GM18907 (cell line): ENCODE measurements around the gene ZNF511.
"Not testable (repeated sequence)": the region's sequence is repeated elsewhere in the genome, so short reads cannot be mapped to it uniquely, and the experiment has no call there.

Source experiments
- ATAC-seq: cut with Tn5 transposase; IDR thresholded peaks from one replicate; pipeline ENCODE4 v1.9.1; 2021; ENCODE audit warnings: mild to moderate bottlenecking, moderate library complexity; ENCODE audit not compliant: unreplicated experiment

Gene ZNF511

GRCh38 chr10:133313192-133313591 is 4.5 kb downstream of the ZNF511 start:
- no peak for ATAC-seq

GRCh38 chr10:133314911-133315310 is 6.2 kb downstream of the ZNF511 start:
- ATAC-seq, result no peak

DNA sequence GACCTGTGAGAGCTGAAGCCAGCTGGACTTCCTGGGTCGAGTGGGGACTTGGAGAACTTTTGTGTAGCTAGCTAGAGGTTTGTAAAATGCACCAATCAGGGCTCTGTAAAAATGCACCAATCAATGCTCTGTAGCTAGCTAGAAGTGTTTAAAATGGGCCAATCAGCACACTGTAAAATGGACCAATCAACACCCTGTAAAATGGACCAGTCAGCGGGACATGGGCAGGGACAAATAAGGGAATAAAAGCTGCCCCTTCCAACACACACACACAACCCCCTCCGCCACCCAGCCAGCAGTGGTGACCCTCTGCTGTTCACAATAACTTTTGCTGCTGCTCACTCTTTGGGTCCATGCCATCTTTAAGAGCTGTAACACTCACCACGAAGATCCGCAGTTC is 7.1 kb downstream of the ZNF511 start:
- no peak for ATAC-seq

DNA sequence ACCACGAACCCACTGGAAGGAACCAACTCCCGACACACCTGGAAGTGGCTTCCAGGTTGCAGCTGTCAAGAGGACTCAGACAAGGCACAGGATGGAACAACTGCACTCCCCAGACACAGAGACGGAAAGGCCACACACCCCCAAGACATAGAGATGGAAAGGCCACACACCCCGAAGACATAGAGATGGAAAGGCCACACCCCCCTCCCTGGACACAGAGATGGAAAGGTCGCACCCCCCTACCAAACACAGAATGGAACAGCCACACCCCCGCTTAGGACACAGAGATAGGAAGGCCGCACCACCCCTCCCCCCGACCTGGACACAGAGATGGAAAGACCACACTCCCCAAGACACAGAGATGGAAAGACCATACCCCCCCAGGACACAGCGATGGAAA is 7.6 kb downstream of the ZNF511 start:
- ATAC-seq, result no peak

GRCh38 chr10:133316732-133317131 is 8.0 kb downstream of the ZNF511 start:
- ATAC-seq, result no peak

- ATAC-seq, result no peak
Observed at GRCh38 chr10:133318494-133319127, 9.9 kb downstream of the ZNF511 start.

- ATAC-seq, result not testable (repeated sequence)
Observed at GRCh38 chr10:133320852-133321422, 12.2 kb downstream of the ZNF511 start.

- ATAC-seq, result not testable (repeated sequence)
Observed at GRCh38 chr10:133322064-133322709, 13.5 kb downstream of the ZNF511 start.

DNA sequence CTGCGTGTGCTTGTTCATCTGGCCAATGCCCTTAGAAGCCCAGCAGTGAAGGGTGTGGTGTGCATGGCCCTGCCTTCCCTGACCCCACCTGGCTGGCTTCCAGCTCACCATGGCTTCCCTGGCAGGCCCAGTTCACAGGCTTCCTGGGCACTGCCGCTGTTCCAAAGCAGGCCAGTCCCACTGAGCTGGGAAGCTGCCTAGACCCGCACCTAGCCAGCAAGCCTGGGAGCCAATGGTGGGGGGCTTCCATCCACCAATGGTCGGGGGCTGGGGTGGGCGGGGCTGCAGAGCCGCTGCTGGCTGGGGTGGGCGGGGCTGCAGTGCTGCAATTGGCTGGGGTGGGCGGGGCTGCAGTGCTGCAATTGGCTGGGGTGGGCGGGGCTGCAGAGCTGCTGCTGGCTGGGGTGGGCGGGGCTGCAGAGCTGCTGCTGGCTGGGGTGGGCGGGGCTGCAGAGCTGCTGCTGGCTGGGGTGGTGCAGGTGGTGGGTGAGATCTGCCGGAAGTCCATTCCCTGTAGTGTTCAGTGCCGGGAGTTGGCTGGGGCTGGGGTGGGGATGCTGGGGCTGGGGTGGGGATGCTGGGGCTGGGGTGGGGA is 15.6 kb downstream of the ZNF511 start:
- no peak for ATAC-seq

DNA sequence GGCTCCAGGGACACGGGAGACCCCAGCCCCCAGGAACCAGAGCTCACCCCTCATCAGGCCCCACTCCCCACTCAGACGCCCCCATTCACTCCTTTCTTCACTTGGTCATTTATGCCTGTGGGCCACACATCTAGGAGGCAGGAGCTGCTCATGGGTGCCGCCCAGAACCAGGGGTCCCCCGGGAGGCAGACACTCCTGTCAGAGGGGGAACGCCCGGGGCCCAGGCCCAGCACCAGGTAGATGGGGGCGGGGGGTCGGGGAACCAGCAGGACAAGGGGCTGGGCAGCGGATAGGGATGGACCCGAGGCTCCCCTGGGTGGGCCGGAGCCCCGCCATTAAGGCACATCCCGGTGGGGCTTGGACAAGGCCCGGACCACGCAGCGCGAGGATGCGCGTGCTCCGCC is 16.1 kb downstream of the ZNF511 start:
- ATAC-seq, result no peak

GRCh38 chr10:133325440-133326222 is 16.9 kb downstream of the ZNF511 start:
- ATAC-seq, result no peak

DNA sequence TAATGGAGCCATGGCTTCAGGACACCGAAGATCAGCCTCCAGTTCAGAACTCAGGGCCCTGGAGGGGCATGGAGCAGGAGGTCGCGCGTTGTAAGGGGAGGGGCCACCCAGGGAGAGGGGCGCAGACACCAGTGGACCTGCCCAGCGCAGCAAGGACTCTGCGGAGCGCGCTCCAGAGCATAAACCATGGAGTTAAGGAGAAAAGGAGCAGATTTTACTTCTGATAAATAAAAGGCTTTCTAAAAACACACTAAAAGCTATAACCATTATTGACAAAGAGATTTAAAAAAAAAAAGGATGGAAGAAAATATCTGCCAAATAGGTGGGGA is 17.5 kb downstream of the ZNF511 start:
- ATAC-seq, result no peak

DNA sequence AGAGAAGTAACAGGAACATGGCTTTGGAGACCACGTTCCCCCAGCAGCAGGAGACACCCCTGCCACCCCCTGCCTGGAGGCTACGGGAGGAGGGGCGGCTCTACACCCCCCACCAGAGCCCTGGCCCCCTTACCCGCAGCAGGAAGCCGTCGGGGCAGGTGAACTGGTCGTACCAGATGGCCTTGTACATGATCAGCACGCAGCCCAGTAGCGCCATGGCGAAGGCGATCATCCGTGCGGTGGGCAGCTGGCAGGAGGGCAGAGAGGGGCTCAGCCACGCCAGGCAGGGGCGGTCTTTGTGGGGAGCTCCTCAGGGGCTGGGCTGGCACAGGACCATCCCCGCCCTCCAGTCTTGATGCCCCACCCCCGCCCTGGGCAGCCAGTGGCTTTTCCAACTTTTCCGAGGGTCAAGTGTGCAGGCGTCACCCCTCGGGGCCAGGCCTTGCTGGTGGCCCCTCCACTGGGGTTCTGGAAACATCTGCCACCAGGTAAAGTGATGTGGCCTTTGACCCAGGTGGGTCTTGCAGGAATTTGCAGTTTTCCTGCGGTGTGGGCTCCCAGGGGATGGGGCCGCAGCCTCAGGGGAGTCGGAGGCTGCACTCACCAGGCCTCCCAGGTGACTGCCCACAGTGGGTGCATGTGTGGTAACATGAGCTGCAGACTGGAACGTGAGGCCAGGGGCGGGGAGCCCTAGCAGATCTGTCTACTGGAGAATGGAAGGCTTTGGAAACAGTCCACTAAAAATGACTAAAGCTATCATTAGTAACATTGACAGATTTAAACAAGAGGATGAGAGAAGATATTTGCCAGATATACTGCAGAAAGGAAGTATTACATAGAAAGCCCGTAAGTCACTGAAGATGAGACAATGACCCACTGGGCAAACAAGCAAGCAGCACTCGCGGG is 18.3 kb downstream of the ZNF511 start:
- no peak for ATAC-seq

DNA sequence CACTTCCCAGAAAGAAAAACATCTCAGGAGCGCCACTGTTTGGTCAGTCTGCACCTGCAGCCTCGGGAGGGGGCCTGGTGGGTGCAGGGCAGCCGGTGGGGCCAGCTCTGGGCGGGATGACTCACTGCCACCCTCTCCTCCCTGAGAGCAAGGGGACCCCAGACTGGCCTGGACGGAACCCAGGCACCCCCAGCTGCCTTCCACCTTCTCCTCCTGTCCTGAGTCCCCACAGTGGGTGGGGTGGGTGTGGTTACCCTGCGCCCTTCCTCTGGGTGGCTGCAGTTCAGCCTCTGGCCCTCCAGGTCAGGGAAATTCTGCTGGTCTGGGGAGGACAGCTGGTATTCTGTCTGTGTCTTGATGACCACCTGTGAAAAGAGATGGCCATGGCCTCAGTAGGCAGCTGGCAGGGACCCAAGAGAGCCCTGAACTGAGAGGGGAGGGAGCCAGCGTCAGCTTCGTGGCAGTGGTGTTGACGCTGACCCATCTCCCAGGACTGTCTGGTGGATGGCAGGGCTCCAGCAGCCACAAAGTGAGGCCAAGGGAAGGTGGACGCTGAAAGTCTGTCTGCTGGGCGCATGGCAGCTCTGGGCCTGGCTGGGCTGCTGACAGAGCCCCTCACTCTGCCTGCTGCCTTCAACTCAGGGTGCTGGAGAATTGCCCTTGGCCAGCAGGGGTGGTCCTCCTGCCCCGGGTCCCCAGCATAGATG is 19.1 kb downstream of the ZNF511 start:
- no peak for ATAC-seq

- ATAC-seq, result no peak
Observed at GRCh38 chr10:133328358-133329343, 19.9 kb downstream of the ZNF511 start.

GRCh38 chr10:133329491-133330202 is 20.9 kb downstream of the ZNF511 start:
- ATAC-seq, result peak; percentile 74

DNA sequence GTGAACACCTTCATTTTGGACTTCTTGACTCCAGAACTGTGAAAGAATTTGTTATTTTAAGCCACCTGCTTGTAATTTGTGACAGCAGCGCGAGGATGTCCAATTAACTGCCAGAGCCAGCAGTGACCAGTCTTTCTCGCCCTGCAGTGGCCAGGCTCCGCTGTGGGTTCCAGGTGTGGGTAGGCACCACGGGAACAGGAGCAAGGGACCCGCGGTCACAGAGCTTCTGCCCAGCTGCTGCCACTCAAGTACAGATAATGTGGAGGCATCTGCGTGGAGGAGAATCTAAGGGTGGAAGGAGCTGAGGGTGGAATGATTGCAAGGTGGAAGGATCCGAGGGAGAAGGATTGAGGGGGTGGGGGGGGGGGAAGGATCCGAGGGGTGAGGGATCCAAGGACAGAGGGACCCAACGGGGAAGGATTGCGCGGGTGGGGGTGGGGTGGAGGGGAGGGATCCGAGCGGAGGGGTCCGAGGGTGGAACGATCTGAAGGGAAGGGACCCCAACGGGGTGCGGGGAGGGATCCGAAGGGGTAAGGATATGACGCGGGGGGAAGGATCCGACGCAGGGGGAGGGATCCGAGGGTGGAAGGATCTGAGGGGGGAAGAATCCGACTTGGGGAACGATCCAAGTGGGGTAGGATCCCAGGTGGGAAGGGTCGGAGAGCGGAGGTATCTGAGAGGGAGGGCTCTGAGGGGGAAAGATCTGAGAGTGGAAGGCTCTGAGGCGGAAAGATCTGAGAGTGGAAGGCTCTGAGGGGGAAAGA is 24.4 kb downstream of the ZNF511 start:
- ATAC-seq, result no peak
